Measurements from ENCODE around the gene DZANK1. TPM values are rescaled to one million over a fixed set of nuclear protein-coding genes. Genes with fewer than 3 reads are reported as not detected.

The DZANK1 gene
- total RNA-seq, 1 experiment from 2014 or later, result 1.7 TPM

DNA sequence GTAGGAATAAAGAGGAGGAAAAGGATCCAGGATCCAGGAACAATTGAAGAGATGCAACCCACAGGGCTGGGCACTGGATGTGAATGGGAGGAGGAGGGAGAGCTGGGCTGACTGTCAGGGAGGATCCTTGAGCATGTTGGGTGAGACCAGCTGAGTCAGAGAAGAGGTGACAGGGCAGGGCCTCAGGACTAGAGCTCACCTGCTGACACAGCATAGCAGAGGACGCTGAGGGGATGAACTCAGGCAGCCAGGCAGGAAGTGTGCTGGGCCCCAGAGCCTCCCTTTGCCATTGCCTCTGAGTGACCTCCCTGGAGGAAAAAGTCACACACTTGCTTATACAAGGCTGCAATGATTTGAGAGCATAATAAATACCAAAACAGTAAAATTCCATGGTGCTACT is 106.2 kb downstream of the DZANK1 start:
- H3K79me2 ChIP-seq (ENCODE audit: insufficient read depth, low read length), result no peaks in the 10 kb centered on the region
- no peak overlapping the region for H3K9ac ChIP-seq (ENCODE audit: low read length)
- ATAC-seq (no peak; the same call in 1 of the 2 replicates), DNase-seq (ENCODE audit: low read depth, low spot score) (no peak)
- H3K4me2 ChIP-seq (ENCODE audit: low read length), result no peak overlapping the region
- H3K27me3 ChIP-seq (ENCODE audit: insufficient read depth, low read length), result no peaks in the 10 kb centered on the region
- intact Hi-C loops (cut with micrococcal nuclease), result no loop called here
- CTCF ChIA-PET, result no interaction called here
- H2AFZ ChIP-seq (ENCODE audit: low read depth, low read length, poor library complexity, severe bottlenecking), result no peak overlapping the region
- no peaks in the 10 kb centered on the region for H3K36me3 ChIP-seq (ENCODE audit: control insufficient read depth in 1 of 2, insufficient read depth in 2 of 2, low read length in 2 of 2)
- RAD21 ChIA-PET (ENCODE audit: low non-redundant PET in 1 of 2, low total read pairs in 2 of 2, uncharacterized antibody in 2 of 2, unreplicated experiment in 2 of 2), result no interaction called here
- no TSS peak for BruUV-seq (replicated peaks)
- no peak overlapping the region for H3K27ac ChIP-seq (ENCODE audit: low read depth, low read length)
- no peaks in the 10 kb centered on the region for H3K9me3 ChIP-seq (ENCODE audit: control insufficient read depth in 1 of 2, insufficient read depth in 1 of 2, low read depth in 1 of 2, low read length in 2 of 2)
- no peaks in the 10 kb centered on the region for H4K20me1 ChIP-seq (ENCODE audit: insufficient read depth)
- POLR2A ChIA-PET, result no interaction called here
- no peaks in the 10 kb centered on the region for H3K9me2 ChIP-seq (ENCODE audit: insufficient read depth)
- H3K4me1 ChIP-seq (ENCODE audit: control insufficient read depth in 1 of 2, insufficient read depth in 2 of 2, low read length in 2 of 2), result no peaks in the 10 kb centered on the region
- TF ChIP-seq EZH2 (IDR thresholded peaks at IDR 0.05) (no peak), ZFX (IDR thresholded peaks at IDR 0.05) (no peak), CEBPB (IDR thresholded peaks at IDR 0.05; ENCODE audit: low read depth) (no peak), POLR2A (IDR thresholded peaks at IDR 0.05; ENCODE audit: borderline replicate concordance, extremely low read depth, insufficient read depth, insufficient read length) (no peak), REST (IDR thresholded peaks at IDR 0.05; ENCODE audit: low read depth) (no peak), SP1 (IDR thresholded peaks at IDR 0.05; ENCODE audit: low read depth) (no peak), EGR1 (IDR thresholded peaks at IDR 0.05; ENCODE audit: low read depth) (no peak), RAD21 (IDR thresholded peaks at IDR 0.05; ENCODE audit: low read depth) (no peak), CTCF (IDR thresholded peaks at IDR 0.05 in 2 of 3, conservative IDR thresholded peaks at IDR 0.05 in 1 of 3; ENCODE audit: borderline replicate concordance in 1 of 3, insufficient read depth in 1 of 3, low read depth in 2 of 3, low read length in 2 of 3) (no peak), SIN3A (IDR thresholded peaks at IDR 0.05; ENCODE audit: low read depth) (no peak), MAX (IDR thresholded peaks at IDR 0.05) (no peak), ELF1 (IDR thresholded peaks at IDR 0.05; ENCODE audit: borderline replicate concordance, low read depth) (no peak), JUND (IDR thresholded peaks at IDR 0.05) (no peak), SRF (IDR thresholded peaks at IDR 0.05; ENCODE audit: low read depth) (no peak), ZNF274 (IDR thresholded peaks at IDR 0.05; ENCODE audit: low read depth, low read length) (no peak)
- no peak overlapping the region for H3K4me3 ChIP-seq (replicated peaks in 1 of 2; ENCODE audit: low read depth in 1 of 2, low read length in 2 of 2)

Measured in HCT116 (cell line).